ENCODE results near the gene RBMS1.
A peak's percentile ranks its signal among the peaks of the same experiment; 100 is the strongest.

Gene RBMS1

GRCh38 chr2:160418398-160418765, 75.2 kb downstream of the RBMS1 start:
- DNase-seq (ENCODE audit: low read depth, low spot score) = no peak
- H3K27ac ChIP-seq = peak overlapping the region; percentile 72

- H3K27ac ChIP-seq = peak overlapping the region; percentile 72
- no peak for DNase-seq (ENCODE audit: low read depth, low spot score)
Observed at GRCh38 chr2:160417745-160418397, 75.7 kb downstream of the RBMS1 start.

GRCh38 chr2:160415991-160416390, 77.6 kb downstream of the RBMS1 start:
- no peak for DNase-seq (ENCODE audit: low read depth, low spot score)
- H3K27ac ChIP-seq = peak overlapping the region; percentile 40

GRCh38 chr2:160411955-160412354, 81.7 kb downstream of the RBMS1 start:
- peak overlapping the region; percentile 88 for H3K27ac ChIP-seq
- no peak for DNase-seq (ENCODE audit: low read depth, low spot score)

GRCh38 chr2:160411167-160411566, 82.4 kb downstream of the RBMS1 start:
- peak overlapping the region; percentile 88 for H3K27ac ChIP-seq
- DNase-seq (ENCODE audit: low read depth, low spot score) = peak; percentile 62

- peak overlapping the region; percentile 88 for H3K27ac ChIP-seq
- DNase-seq (ENCODE audit: low read depth, low spot score) = no peak
Observed at GRCh38 chr2:160409480-160409879, 84.1 kb downstream of the RBMS1 start.

GRCh38 chr2:160408959-160409291, 84.7 kb downstream of the RBMS1 start:
- DNase-seq (ENCODE audit: low read depth, low spot score) = no peak

GRCh38 chr2:160408173-160408958, 85.2 kb downstream of the RBMS1 start:
- no peak for DNase-seq (ENCODE audit: low read depth, low spot score)
- peak overlapping the region; percentile 88 for H3K27ac ChIP-seq

More at GRCh38 chr2:160408959-160409291, 84.7 kb downstream of the RBMS1 start:
- H3K27ac ChIP-seq = peak overlapping the region; percentile 88

GRCh38 chr2:160407393-160408172, 86.0 kb downstream of the RBMS1 start:
- peak overlapping the region; percentile 88 for H3K27ac ChIP-seq
- no peak for DNase-seq (ENCODE audit: low read depth, low spot score)

GRCh38 chr2:160406591-160407392, 86.8 kb downstream of the RBMS1 start:
- DNase-seq (ENCODE audit: low read depth, low spot score) = no peak
- peak overlapping the region; percentile 88 for H3K27ac ChIP-seq

- H3K27ac ChIP-seq = peak overlapping the region; percentile 88
- DNase-seq (ENCODE audit: low read depth, low spot score) = no peak
Observed at GRCh38 chr2:160405077-160405867, 88.3 kb downstream of the RBMS1 start.

GRCh38 chr2:160402997-160403979, 90.3 kb downstream of the RBMS1 start:
- DNase-seq (ENCODE audit: low read depth, low spot score) = no peak
- peak overlapping the region; percentile 57 for H3K27ac ChIP-seq

GRCh38 chr2:160402501-160402900, 91.1 kb downstream of the RBMS1 start:
- peak overlapping the region; percentile 57 for H3K27ac ChIP-seq

GRCh38 chr2:160401895-160402294, 91.7 kb downstream of the RBMS1 start:
- DNase-seq (ENCODE audit: low read depth, low spot score) = no peak
- H3K27ac ChIP-seq = no peak overlapping the region

More at GRCh38 chr2:160402501-160402900, 91.1 kb downstream of the RBMS1 start:
- no peak for DNase-seq (ENCODE audit: low read depth, low spot score)

- H3K27ac ChIP-seq = no peak overlapping the region
- no peak for DNase-seq (ENCODE audit: low read depth, low spot score)
Observed at GRCh38 chr2:160399880-160400279, 93.7 kb downstream of the RBMS1 start.

- DNase-seq (ENCODE audit: low read depth, low spot score) = no peak
- H3K27ac ChIP-seq = peak overlapping the region; percentile 93
Observed at GRCh38 chr2:160397530-160397865, 96.1 kb downstream of the RBMS1 start.

- no peak for DNase-seq (ENCODE audit: low read depth, low spot score)
- H3K27ac ChIP-seq = peak overlapping the region; percentile 23
Observed at GRCh38 chr2:160394153-160394552, 99.5 kb downstream of the RBMS1 start.

- DNase-seq (ENCODE audit: low read depth, low spot score) = no peak
- peak overlapping the region; percentile 76 for H3K27ac ChIP-seq
Observed at GRCh38 chr2:160392201-160392600, 101.4 kb downstream of the RBMS1 start.

Measured in epithelial cell of prostate (primary cell).